GM21786 (cell line): ENCODE measurements around the gene PGAP1.
"Not testable (repeated sequence)": the region's sequence is repeated elsewhere in the genome, so short reads cannot be mapped to it uniquely, and the experiment has no call there.

Source experiments
- ATAC-seq: cut with Tn5 transposase; IDR thresholded peaks from one replicate; pipeline ENCODE4 v1.9.1; 2021; ENCODE audit not compliant: unreplicated experiment

PGAP1 gene

DNA sequence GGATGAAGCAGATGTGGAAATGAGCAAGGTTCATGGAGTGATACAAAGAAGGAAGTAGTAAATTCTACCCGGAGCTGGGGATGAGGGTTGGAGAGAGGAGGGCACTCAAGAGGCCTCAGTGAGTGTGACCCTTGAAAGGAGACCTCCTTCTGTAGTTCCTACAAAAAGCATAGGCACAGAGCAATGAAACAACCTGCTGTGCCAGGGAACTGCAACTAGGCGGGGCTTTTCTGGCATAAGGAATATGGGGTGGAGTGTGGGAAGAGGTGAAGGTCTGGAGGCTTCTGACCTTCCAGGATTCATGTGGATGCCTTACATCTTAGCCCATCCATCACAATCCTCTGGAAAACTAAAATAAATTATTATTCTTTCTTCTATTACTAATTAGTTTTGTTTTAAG is 25.5 kb upstream of the PGAP1 start:
- no peak for ATAC-seq

DNA sequence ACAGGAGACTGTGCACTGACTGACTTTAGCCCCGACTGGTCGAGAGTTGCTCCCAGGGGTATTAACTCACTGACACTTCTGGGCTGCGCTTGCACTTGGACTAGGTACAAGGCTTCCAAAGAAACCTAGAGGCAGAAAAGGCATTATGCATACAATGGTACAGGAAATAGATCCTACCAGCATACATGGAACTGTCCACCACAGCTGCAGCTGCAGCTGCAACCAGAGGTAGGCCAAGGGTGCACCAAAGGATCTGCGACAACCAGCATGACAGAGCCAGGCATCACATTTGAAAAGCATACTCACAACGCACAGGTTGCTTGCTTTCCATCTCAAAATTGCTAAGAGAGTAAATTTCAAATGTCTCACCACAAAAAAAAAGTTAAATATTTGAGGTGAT is 22.6 kb upstream of the PGAP1 start:
- no peak for ATAC-seq

DNA sequence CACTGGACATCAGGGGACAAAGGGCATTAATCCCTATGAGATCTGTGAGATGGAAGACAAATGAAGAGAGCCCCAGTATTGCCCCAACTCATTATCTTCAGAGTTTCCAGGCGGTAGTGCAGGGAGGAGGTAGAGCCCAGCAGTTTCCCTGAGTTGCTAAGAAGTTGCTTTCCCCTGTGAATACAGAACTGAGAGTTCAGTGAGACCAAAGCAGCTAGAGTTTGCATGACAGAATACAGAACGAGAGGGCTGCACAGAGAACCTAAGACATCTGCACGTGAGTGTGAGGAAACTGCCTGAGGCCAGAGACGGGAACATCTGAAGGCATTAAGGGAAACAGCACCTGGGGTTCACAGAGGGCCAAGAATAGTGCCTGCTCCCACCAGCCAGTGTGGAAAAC is 18.1 kb upstream of the PGAP1 start:
- peak; percentile 97 for ATAC-seq

DNA sequence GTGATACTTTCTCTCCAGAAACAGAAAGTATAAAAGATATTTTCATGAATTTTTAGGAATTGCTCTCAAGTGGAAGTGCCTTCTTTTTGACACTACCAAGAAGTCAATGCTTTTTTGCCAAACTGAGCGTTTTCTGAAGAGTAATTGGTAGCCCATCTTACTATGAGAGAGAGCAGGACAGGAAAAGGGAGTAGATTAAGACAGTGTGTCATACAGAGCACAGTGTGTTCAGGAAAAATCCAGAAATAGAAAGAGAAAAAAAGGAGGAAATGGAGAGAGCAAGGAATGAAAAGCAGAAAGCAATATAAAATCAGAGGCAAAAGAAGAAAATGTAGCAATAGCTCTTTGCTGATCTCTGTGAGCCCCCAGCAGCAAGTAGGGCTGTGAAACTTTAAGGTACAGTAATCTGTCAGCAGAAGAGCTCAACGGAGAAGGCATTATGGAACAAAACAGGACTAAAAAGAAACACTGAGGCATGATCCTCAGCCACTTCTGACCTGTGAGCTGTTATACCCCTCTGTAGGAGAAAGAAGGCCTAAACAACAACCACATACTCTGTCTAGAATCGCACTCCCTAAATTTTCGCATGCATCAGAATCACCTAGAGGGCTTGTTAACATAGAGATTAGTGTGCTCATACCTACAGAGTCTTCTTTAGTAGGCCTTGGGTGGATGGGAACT is 15.0 kb upstream of the PGAP1 start:
- ATAC-seq = no peak

DNA sequence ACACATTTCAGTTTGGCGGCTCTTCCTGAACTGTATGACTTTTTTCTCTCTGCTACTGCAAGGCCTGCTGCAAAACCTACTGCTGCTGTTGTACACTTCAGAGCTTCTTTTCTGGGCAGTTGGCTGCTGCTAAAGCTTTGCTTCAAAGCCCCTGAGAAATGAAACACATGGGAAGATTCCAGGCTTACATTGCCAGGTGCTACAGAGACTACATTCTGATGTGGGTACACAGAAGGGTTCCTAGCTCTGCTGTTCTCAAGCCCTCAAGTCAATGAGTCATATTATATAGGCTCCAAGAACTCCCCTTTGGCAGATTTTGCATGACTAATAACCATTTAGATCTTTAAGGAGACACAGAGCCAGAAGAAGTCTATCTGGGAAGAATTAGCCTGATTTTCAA is 12.9 kb upstream of the PGAP1 start:
- no peak for ATAC-seq

DNA sequence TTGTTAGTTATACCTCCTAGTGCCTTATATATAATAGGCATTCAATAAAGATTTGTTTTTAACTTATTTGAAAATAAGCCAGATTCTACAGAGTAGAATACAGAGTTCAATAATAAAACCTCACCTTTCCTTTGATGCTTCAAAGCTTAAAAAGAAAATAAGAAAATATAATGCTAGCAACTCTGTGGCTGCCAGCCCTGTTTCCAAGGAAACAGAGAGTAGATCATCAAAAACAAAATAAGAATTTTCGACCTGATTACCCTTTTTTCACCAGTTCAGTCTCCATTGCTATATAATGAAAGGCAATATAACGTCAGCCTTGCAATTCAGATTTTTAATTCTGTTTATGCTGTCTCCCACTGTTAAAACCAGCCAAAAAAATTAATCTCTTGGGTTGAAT is 8.9 kb upstream of the PGAP1 start:
- ATAC-seq = no peak

DNA sequence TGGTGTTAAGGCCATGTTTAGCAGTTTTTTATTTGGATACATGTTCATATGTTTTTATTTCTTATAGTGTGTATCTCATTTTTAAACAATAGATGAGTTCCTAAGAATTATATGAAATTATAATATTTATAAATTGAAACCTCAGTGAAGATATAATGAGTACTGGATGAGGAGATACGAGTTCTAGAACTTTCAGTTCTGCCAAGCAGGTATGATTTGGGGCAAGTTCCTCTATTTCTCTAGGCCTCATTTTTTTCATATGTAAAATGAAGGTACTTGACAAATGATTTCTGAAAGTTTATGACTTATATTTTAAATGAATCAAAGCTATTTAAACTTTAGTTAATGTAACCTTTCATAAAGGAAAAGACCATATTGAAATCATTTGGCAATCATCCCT is 8.2 kb upstream of the PGAP1 start:
- ATAC-seq = no peak

DNA sequence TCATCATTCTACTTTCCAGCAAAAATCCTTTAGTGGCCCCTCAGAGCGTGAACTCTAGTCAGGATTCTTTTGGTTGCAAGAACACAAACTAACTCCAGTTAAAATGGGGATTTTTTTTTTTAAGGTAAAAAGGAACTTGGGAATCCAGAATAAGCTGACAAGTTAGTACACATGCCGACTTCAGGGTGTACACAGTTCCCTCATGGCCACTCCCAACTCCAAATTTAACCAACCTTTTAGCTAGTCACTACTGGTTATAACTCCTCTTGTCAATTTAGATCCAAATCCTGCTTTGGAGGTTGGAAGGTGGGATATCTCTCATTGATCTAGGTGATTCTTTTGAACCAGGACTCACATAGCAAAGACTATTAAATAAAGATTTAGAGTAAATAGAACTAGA is 5.0 kb upstream of the PGAP1 start:
- no peak for ATAC-seq

DNA sequence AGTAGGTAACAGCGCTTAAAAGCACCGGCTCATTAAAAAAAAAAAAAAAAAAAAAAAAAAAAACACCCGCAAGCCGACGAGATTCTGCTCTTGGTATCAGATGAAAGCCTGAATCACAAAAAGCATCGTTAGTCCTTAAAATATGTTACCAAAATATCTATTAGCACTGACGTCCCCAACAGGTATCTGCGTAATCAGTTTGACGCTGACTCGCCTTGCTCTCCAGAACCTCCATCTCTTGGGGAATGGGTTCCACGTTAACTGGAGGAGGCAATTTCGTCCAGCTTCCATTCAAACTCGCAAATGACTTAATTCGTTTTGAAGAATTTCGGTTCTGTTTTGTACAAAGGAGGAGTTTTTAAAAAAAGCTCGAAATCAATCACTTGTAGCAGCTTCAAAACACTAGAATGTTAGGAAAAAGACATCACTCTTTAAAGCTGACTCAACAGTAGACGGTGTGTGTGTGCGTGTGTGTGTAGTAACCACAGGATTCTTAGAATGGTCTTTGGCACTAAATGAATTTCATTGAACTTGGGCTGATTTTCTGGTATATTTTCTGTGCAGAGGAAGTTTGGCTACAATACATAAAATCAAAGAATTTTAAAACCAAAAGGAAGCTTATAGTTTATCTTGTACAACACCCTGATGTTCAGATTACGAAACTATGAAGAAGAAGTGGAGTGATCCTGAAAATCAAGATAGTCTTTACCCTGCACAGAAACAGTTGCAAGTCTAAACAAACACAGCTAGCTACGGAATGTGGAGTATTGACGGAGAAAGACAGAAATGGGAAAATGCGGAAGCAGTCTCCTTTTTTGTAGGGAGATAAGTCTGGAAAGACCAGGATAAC is 1.1 kb upstream of the PGAP1 start:
- ATAC-seq = no peak

DNA sequence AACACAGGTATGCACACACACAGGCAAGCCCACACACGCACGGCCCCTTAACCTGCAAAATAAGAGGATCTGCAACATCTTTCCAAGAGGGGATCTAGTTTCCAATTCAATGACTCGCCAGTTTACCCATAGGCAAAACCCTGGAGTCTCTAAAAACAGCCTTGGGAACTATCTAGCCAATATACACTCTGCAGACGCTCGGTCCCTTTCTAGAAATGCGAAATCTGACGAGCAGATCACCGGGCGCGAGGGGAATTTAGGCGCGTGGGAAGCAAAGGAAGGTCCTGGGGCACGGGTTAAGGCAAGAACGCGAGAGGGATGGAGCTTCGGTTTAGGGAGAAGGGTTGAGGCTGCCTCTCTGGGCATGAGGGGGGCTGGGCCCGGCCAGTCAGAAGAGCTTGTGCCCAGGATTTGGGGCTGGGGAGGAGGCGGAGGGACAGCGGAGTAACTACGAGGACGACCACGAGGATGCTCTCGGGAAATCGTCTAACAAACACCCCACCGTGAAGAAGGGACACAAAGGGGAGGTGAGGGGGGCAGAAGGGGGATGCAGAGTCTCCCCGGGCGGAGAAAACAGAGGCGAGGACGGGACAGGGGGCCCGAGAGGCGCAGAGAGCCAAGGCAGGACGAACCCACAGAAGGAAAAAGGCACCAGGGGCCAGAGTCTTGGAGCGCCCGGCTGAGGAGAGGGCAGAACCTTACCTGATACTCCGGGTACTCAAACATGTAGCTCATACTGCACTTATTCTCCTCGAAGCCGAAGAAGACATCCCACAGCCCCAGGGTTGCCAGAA is 542 bp downstream of the PGAP1 start:
- peak; percentile 30 for ATAC-seq

DNA sequence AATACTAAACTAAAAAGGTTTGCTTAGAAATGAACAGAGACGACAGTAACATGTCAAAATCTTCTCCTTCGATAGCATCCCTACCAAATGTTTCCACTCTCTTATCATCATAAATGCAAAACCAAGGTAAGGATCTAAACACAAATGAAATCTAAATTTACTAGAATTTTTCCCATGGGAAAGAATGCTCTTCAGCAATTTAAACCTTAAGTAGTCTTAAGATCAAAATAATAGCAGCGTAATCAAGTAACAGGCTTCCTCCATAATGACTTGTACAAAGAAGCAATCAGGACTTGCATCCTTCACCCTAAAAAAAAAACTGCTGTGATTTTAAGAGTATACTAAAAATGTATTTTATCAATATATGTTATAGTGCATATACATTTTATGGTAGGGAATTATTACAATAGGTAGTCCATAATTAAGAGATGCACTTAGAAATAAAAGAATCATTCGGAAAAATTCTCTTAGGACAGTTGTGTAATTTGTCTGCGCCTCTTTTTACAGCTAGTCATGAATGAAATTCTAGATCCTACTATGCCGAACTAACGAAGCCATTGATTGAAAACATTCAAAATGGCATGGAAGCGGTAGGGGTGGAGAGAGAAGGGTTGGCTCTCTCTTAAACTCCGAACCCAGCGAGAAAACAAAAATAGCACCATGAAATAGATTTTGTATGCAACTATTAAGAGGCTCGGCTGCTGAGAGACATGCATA is 1.3 kb downstream of the PGAP1 start:
- ATAC-seq = no peak

DNA sequence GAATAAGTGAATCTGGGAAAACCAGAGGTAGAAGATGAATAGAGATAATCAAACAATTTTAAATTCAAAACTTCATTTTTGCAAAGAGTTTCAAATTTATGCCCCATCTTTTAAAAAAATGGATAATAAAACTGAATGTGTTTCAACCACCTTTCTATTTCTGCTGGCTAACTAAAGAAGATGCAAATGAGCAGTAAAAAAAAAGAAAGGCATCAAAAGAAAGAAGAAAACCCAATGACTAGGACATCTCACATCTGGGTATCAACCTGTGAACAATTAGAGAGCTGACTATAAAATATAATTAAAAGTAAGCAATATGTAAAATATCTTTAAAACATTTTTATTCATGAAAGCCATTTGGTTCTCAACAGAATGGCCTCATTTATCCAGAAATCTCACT is 2.5 kb downstream of the PGAP1 start:
- ATAC-seq = no peak

DNA sequence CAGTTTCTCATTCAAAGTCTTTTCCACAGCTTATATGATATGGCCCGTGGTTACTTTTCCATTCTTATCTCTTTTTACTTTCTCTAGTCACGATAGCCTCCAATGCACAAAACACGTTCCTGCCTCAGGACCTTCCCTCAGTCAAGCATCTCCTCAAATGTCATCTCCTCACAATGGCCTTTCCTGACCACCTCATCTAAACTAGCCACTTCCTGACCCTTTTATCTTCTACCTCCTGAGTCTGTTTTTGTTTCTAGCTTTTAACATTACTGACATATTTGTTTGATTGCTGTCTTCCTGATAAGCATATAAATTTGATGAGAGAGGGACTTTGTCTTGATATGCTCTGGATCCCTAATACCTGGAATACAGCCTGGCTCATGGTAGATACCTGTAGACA is 7.6 kb downstream of the PGAP1 start:
- ATAC-seq = no peak

DNA sequence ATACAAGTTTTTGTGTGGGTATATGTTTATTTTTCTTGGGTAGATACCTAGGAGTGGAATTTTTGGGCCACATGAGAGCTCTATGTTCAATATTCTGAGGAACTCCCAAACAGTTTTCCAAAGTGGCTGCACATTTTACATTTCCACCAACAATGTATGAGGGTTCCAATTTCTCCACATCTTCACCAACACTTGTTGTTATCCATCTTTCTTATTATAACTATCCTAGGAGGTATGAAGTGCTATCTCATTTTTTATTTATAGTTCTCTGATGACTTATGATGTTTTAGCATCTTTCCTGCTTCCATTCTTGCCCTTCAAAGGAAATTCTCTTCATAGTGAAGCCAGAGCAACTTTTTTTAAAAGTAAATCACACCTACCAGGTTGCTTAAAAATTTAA is 8.7 kb downstream of the PGAP1 start:
- ATAC-seq = no peak

DNA sequence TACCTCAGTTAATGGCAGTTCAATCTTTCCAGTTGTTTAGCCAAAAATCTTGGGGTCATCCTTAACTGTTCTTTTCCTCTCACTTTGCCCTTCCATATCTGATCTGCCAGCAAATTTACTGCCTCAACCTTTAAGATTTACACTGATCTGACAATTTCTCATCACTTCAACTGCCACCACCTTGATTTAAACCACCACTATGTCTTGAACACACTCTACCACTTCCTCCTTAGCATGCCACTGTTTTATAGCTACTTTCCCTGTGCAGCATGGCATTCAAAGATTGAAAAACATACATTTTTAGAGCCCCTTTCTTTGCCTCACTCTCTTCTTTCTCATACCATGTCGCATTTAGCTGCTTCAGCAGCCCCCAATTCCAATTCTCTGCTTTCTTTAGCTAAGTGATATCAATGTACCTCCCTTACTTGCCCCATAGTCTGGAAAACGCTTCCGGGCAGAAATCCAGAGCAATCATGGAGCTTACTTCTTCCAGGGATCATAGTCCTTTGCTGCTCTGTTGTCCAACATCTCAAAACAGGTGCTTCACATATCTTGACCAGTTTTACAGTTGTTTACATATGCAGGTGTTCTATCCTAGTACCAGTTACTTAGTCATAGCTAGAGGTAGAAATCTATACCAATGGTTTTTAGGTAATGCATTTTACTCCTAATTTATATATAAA is 10.9 kb downstream of the PGAP1 start:
- ATAC-seq = peak; percentile 25

DNA sequence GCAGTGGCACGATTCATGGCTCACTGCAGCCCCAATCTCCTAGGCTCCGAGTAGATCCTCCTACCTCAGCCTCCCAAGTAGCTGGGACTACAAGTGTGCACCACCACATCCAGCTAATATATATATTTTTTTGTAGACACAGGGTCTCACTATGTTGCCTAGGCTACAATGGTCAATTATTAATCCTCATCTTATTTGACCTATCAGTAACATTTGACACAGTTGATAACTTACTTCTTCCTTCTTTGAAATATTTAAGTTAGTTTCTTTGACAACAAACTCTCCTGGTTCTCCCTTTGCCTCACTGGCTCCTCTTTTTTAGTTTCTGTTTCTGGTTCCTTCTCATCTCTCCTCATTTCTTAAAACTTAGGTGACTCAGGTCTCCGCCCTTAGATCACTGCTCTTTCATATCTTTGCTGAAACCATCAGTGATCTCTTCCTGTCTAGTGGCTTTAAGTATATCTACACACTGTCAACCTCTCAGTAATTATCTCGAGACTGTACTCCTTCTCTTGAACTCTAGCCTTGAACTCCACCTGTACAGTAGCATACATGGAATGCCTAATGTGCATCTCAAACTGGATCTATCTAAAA is 11.5 kb downstream of the PGAP1 start:
- peak; percentile 93 for ATAC-seq

DNA sequence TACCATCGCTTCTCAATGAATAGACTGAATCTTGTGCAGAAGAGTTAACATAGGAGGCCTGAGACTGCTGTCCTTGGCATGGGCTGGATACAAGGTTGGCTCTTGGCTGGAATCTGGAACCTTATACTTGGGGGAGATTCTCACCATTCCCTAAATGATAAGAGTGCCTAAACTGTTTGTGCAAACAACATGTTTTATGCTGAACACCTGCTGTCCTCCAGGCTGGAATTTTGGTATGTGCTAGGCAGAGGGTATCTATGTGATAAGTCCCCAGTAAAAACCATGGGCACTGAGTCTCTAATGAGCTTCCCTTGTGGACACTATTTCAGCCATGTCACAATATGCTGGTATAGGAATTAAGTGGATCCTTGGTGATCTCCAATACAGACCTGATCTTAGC is 12.8 kb downstream of the PGAP1 start:
- ATAC-seq = no peak

DNA sequence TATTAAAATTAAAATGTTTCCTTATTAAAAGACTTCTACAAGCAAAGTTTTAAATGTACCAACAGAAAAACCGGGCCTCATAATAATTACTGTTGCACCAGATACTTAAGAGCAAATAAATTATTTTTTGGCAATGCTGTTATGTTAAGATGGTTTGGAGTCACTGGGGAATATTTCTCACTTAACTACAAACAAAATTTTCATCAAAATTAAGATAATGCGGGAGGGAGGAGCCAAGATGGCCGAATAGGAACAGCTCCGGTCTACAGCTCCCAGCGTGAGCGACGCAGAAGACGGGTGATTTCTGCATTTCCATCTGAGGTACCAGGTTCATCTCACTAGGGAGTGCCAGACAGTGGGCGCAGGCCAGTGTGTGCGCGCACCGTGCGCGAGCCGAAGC is 21.1 kb downstream of the PGAP1 start:
- not testable (repeated sequence) for ATAC-seq

DNA sequence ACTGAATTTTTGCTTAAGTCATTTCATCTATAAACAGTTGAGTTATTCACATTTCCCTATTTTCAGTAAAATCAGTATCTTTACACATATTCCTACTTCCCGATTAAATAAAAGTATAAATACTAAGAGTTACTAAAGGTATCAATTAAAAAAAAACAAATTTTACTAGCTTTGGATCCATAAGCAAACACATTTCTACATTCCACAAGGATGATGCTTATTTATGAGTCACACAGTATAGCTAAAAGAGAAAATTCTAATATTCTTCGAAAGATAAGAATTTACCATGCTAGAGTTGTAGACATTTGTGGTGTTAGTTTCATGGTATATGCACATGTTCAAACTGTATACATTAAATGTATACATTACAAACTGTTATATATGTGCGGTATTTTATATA is 23.7 kb downstream of the PGAP1 start:
- ATAC-seq = no peak

DNA sequence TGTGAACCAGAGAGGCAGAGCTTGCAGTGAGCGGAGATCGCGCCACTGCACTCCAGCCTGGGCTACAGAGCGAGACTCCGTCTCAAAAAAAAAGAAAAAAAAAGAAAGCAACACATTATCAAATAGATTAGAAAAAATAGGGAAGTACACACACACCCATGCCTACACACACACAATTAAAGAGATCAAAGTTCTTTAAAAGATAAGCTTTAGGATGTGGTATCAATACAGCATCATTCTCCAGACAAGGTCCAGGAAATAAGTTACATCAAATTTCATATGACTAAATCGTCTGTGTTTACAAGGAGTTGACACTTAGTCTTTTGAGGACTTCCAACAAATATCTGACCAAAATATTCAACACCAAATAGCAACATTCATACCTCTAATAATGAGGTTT is 25.7 kb downstream of the PGAP1 start:
- ATAC-seq = no peak
